GM19099 (cell line): Measurements from ENCODE around the gene ALCAM.

ENCODE experiments used
- POLR2A ChIP-seq: IDR thresholded peaks from 3 replicates; pipeline ENCODE4 v1.6.1; 2011; ENCODE audit warnings: low read depth; ENCODE audit not compliant: insufficient read length; ENCODE audit errors: extremely low read depth

Gene ALCAM

DNA sequence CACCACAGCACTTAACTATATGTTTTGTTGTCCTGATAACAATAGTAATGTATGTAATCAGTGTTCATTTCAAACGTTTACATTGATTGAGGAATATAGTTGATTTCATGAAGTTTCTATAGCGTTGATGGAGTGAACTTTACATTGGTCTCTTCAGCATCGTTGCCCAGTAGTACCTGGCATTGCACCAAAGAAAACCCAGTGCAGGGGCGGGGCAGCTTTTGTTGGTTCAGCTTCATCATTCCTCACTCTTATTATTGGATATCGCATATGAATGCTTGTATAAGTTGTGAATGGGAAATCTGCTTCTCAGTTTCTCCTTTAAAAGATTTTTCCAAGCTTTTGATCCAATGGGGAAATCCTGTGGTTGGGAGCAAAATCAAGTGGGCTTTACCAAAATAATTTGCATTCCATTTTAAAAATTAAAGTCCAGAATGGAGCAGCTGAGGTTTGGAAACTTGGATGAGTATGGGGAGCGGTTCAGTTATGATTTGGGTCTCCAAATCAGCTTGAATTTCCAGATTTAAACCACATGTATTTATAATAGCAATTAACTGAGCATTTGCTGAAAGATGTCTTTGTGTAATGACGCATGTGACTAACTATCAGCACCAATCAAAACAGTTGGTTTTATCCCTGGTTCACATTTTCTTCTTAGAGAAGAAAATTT is 213.7 kb downstream of the ALCAM start:
- TF ChIP-seq POLR2A = no peak

DNA sequence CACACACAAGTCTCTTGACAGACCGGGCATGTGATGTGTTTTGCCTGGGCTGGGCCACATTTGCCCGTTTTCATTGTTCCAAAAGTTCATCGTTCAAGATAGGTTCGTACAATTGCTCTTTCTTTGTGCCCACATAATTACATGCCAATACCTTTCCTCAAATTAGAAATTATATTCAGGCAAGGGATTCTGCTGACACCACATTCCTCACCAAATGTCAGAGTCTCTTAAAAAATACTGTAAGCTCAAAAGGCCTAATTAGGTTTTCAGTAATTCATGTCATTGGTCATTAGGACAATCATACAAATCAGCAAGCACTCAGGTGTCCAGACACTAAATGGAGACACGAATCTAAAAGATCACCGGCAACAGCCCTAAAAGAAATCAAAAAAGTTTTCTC is 215.3 kb downstream of the ALCAM start:
- no peak for TF ChIP-seq POLR2A

DNA sequence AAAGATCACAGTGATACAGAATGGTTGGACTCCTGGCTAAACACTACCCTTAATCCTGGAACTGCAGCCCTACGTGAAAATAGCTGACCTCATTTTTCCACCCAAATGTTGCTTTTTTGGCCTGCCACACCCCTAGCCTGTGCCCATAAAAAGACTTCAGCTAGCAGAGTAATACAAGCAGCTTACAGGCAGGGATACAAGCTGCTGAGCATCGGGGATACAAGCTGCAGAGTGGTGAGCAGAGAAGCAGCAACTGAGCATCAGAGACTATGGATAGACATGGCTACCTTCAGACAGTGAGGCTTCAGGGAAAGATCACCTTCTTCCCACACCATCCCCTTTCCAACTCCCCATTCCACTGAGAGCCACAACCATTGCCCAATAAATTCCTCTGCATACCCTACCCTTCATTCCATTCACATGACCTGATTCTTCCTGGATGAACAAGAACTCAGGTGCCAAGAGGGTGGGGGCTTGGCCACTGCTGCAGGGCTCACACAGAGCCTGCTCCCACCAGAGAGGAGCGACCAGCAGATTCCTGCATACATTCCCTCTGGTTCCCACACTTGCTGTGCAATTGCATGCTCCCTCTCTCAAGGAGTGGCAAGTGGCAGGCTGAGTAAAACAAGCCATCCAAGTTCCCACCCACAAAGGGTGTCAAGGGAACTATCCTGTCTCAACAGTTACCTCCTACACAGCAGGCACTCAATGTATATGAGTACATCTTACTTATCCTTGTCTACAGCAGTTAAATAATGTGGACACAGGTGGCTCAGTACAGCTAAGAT is 217.5 kb downstream of the ALCAM start:
- no peak for TF ChIP-seq POLR2A

DNA sequence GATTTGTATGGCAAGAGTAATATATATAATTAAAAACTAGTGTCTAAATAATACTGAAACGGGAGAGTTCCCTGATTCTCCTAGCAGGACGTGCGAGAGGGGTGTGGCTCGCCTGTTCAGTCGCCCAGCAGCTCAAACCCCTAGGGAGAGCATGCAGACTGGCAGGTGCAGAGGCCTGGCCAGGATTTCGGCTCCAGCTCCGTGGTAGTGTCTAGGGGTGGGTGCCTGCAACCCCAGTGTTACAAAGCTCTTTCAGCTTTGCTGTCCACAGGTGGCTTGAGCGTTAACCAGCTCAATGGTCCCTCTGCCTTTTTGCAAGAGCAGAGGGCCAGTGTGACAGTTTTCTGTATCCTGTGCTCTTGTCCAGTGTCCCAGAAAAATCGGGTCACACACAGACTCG is 226.6 kb downstream of the ALCAM start:
- no peak for TF ChIP-seq POLR2A

DNA sequence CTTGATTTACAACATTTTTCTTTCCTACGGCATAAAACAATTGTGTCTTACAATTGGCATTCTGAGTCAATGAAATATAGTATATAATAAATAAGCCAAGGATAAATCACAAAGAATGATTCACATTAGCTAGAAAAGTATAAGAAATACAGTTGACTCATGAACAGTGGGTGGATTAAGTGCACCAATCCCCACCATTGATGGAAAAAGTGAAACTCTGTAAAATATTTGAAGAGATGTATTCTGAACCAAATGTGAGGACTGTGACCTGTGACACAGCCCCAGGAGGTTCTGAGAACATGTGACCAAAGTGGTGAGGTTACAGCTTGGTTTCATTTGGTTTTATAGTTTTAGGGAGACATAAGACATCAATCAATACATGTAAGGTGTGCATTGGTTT is 227.5 kb downstream of the ALCAM start:
- TF ChIP-seq POLR2A = no peak

DNA sequence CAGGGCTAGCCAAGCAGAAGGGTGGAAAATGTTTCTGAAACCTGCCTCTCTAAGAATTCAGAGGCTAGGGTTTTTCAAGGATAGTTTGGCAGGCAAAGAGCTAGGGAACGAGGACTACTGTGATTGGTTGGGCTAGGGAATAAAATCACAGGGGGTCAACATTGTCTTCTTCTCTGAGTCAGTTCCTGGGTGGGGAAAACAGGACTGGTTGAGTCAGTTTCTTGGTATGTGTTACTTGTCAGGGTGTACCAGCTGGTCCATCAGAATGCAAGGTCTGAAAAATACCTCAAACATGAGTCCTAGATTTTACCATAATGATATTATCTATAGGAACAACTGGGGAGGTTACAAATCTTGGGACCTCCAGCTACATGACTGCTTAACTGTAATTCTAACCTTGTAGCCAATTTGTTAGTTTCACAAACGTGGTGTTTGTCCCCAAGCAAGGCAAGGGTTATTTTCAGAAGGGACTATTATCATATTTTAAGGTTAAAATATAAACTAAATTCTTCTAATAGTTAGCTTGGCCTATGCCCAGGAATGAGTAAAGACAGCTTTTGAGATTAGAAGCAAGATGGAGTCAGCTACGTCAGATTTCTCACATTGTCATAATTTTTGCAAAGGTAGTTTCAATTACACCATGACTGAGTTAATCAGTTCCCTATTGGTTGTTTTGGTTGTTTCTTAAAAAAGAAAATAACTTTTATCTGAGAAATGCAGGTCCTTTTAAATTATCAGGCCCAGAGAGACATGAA is 231.5 kb downstream of the ALCAM start:
- no peak for TF ChIP-seq POLR2A

- no peak for TF ChIP-seq POLR2A
Observed at GRCh38 chr3:105599350-105599749, 232.6 kb downstream of the ALCAM start.

DNA sequence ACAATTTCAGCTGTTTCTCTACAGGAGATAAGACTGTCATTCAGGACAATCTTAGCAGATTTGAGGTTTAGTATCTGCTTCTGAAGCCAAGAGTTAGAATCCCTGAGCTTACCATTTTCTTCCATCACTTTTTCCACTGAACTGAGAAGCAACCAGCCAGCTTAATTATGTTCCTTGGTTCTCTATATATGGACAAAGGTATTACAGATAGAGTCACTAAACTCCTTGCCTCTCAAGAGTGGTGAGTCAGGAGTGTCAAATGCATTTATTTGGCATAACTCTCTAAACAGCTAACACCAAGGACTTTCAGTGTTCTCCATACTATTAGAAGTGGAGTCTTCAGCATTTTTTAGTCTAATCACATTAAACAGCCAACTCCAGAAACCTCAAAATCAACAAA is 239.3 kb downstream of the ALCAM start:
- no peak for TF ChIP-seq POLR2A

DNA sequence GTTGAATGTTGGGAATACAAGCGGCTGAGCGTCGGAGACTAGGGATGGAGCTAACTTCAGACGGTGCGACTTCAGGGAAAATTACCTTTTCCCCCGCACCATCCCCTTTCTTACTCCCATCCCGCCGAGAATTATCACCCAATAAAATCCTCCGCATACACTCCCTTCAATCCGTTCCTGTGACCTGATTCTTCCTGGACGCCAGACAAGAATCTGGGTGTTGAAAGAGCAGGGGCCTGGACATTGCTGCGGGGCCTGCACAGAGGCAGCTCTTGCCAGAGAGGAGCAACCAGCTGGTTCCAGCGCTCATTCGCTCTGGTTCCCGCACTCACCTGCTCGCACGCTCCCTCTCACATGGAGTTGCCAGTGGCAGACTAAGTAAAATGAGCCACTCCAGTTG is 241.9 kb downstream of the ALCAM start:
- TF ChIP-seq POLR2A = no peak

- no peak for TF ChIP-seq POLR2A
Observed at GRCh38 chr3:105610473-105610872, 243.8 kb downstream of the ALCAM start.

DNA sequence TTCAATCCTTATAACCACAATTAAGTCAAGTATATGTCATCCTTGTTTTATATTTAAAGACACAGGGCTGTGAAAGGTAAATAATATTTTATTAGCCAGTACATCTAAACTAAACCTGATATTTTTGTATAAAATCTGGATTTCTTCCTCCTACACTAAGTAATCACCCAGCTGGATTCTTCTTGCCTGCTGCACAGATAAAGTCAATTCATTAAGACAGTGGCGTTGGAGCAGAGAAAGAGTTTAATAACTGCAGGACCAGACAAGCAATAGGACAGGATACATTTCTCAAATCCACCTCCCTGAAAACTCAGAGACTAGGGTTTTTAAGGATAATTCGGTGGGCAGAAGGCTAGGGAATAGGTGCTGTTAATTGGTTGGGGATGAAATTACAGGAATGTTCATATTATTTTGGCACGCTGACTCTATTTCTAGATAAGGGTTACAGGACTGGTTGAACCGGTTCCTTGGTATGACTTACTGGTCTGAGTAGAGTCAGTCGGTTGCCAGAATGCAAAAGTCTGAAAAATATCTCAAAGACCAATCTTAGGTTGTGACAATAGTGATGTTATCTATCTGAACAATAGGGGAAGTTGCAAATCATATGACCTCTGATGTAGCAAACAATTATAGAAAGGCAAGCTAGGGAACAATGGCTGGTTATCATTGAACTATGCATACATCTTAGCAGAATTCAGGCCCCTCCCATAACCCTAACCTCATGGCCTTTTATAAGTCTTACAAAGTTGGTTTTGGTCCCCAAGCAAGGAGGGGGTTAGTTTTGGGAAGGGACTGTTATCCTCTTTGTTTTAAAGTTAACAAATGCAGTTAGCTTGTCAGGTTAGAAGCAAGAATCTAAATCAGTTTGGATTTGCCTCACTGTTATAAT is 244.8 kb downstream of the ALCAM start:
- no peak for TF ChIP-seq POLR2A

GRCh38 chr3:105613120-105613519 is 246.4 kb downstream of the ALCAM start:
- TF ChIP-seq POLR2A = no peak

DNA sequence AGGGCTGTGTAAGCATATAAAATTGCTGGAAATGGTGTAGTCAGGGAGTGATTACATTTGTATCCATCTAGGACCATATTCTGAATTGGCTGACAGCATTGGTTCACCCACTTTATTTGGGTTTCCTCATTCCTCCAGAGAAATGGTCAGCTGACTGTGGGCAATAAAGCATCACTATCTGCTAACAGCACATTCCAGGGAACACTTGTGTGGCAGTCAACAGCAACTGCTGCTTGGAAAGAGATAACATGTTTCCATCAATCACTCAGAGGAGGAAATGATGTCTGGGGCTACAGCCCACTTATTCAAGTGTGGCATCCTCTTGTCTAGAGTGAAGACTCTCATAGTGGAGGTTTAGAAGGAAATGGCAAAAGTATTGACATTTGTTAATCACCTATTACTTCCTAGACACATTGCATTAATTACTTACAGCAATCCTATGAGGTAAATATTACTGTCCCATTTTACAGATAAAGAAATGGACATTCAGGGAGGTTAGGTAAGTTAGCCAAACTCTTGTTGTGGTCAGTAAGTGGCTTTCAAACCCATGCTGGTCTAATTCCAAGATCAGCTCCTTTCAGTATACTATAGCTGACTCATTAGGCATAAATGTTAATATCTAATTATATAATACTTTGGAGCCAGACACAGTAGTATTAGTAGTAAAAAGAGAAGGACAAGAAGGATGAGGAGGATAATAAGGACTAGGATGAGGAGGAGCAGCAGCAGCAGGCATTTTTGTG is 247.8 kb downstream of the ALCAM start:
- TF ChIP-seq POLR2A = no peak

DNA sequence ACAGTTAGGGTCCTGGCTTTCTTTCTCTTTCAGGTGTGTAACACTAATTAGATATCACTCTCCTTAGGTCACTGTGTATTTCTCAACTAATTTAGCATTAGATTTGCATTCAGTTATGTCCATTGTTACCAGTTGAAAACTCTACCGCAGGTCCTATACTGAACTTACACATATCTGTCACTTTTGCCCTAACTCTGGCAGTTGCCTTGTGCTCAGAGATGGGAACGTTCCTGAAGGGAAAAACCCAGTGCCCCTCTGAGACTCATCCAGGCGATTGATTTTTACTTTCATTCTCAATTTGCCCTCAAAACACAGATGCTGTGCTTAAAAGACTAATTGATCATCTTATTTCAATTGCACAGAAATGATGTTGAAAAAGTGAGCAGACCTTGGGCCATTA is 249.1 kb downstream of the ALCAM start:
- no peak for TF ChIP-seq POLR2A

GRCh38 chr3:105616374-105617121 is 249.8 kb downstream of the ALCAM start:
- TF ChIP-seq POLR2A = no peak
